Panc1 (cell line): ENCODE data around the gene INPP5D. TPM values are rescaled to one million over a fixed set of nuclear protein-coding genes. Genes with fewer than 3 reads are reported as not detected.

Source experiments
- ATAC-seq: fragments of 200-7000 bp; cut with Tn5 transposase; 2 replicates; pipeline ENCODE4 v1.9.1; 2020; ENCODE audit warnings: mild to moderate bottlenecking, moderate library complexity
- BruUV-seq: library from RNA; stranded (reverse); fragments of 400-500 nt; replicated peaks from 2 replicates; lab custom pipeline; 2021; lab: Mats Ljungman, UMichigan
- CTCF ChIA-PET: fragments of 300-600 bp; sonication (Branson Sonifier 250); formaldehyde crosslinking; loops from one replicate; lab custom pipeline; 2022; ENCODE audit warnings: antibody characterized with exemption; lab: Charles Lee
- POLR2A ChIA-PET: fragments of 300-600 bp; sonication (Branson Sonifier 250); formaldehyde crosslinking; loops from one replicate; lab custom pipeline; 2022; ENCODE audit warnings: antibody characterized with exemption; lab: Charles Lee
- DNase-seq: peaks from one replicate; pipeline ENCODE4 v3.0.0-alpha.2; 2010; ENCODE audit warnings: low read depth, low spot score
- H3K27ac ChIP-seq: 2 replicates; pipeline ENCODE4 v1.5.1; 2011; ENCODE audit warnings: mild to moderate bottlenecking, low read length, inconsistent platforms
- H3K27me3 ChIP-seq: fragments of 200-500 bp; sonication (Bioruptor generic); 2 replicates; pipeline ENCODE4 v1.6.0; 2014; ENCODE audit warnings: low read length, inconsistent platforms; ENCODE audit not compliant: control insufficient read depth, insufficient read depth
- H3K36me3 ChIP-seq: fragments of 200-500 bp; sonication (Bioruptor generic); 2 replicates; pipeline ENCODE4 v1.5.1; 2014; ENCODE audit warnings: inconsistent platforms, mild to moderate bottlenecking, low read length, moderate library complexity; ENCODE audit not compliant: control insufficient read depth, insufficient read depth
- H3K4me1 ChIP-seq: 2 replicates; pipeline ENCODE4 v1.5.1; 2011; ENCODE audit warnings: inconsistent platforms, mild to moderate bottlenecking, low read length, moderate library complexity; ENCODE audit not compliant: control insufficient read depth, insufficient read depth
- H3K4me3 ChIP-seq, 2 experiments: 2 replicates each; pipeline ENCODE4 v1.5.1; 2011 to 2012; ENCODE audit warnings: low read depth in 2 of 2, low read length in 2 of 2, mild to moderate bottlenecking in 2 of 2, inconsistent platforms in 1 of 2, moderate library complexity in 1 of 2
- H3K9me3 ChIP-seq: fragments of 200-500 bp; sonication (Bioruptor generic); 2 replicates; pipeline ENCODE4 v1.5.1; 2014; ENCODE audit warnings: low read depth, mild to moderate bottlenecking, inconsistent platforms, low read length, moderate library complexity; ENCODE audit not compliant: control insufficient read depth, insufficient read depth
- CTCF ChIP-seq: fragments of 450-650 bp; IDR thresholded peaks from 2 replicates; pipeline ENCODE4 v1.5.1; 2017; ENCODE audit warnings: mild to moderate bottlenecking
- POLR2AphosphoS5 ChIP-seq: IDR thresholded peaks from 2 replicates; pipeline ENCODE4 v1.6.1; 2012; ENCODE audit warnings: mild to moderate bottlenecking, low read depth, low read length, moderate library complexity
- REST ChIP-seq, 2 experiments: IDR thresholded peaks; 2 replicates each; pipeline ENCODE4 v1.6.1; 2011 to 2012; ENCODE audit warnings: low read depth in 2 of 2, control low read depth in 1 of 2, low read length in 1 of 2, mild to moderate bottlenecking in 1 of 2, moderate library complexity in 1 of 2; ENCODE audit not compliant: insufficient read depth in 1 of 2
- SIN3A ChIP-seq: IDR thresholded peaks from 2 replicates; pipeline ENCODE4 v1.6.1; 2012; ENCODE audit warnings: low read depth, mild to moderate bottlenecking, low read length, moderate library complexity, borderline replicate concordance; ENCODE audit not compliant: insufficient read depth
- TCF7L2 ChIP-seq: IDR thresholded peaks from 2 replicates; pipeline ENCODE4 v1.6.1; 2011; ENCODE audit warnings: mild to moderate bottlenecking, low read depth, low read length, inconsistent platforms
- in situ Hi-C: cut with HindIII; loops from 2 replicates; pipeline ENCODE4 v1.10.0; 2016; ENCODE audit warnings: low sequenced_read_pairs, low pct_unique_long_range_greater_than_20kb
- intact Hi-C: fragments of 100-400 bp; cut with micrococcal nuclease; formaldehyde crosslinking; loops from one replicate; pipeline ENCODE4 v1.10.0; 2022; ENCODE audit not compliant: unreplicated experiment
- total RNA-seq: library from RNA; stranded (reverse); gene quantifications from one replicate; pipeline ENCODE4 v1.2.1, GENCODE V29; 2021; ENCODE audit not compliant: unreplicated experiment

INPP5D gene
- total RNA-seq, 1 experiment from 2014 or later, result 0.39 TPM

GRCh38 chr2:233197022-233197421 is 136.9 kb downstream of the INPP5D start:
- no peak for TF ChIP-seq CTCF
- no peak for TF ChIP-seq POLR2AphosphoS5
- TF ChIP-seq SIN3A, result no peak
- no peak for TF ChIP-seq REST (IDR thresholded peaks at IDR 0.05; ENCODE audit: insufficient read depth in 1 of 2, low read depth in 2 of 2, low read length in 1 of 2)
- no peak for TF ChIP-seq TCF7L2
- ATAC-seq (0 out of 2 replicates have a peak, but pooled peaks have one; percentile 42), DNase-seq (no peak)
- intact Hi-C loops, result no loop called here
- POLR2A ChIA-PET, result no interaction called here
- H3K27ac ChIP-seq, result no peak overlapping the region
- no TSS peak for BruUV-seq
- CTCF ChIA-PET, result no interaction called here
- no peaks in the 10 kb centered on the region for H3K9me3 ChIP-seq
- no peaks in the 10 kb centered on the region for H3K36me3 ChIP-seq
- in situ Hi-C loops, result no loop called here
- no peaks in the 10 kb centered on the region for H3K4me1 ChIP-seq
- H3K27me3 ChIP-seq, result no peaks in the 10 kb centered on the region
- H3K4me3 ChIP-seq, result no peak overlapping the region

GRCh38 chr2:233198026-233198425 is 137.9 kb downstream of the INPP5D start:
- no peak overlapping the region for H3K27ac ChIP-seq
- BruUV-seq, result no TSS peak
- in situ Hi-C loops, result no loop called here
- H3K9me3 ChIP-seq, result no peaks in the 10 kb centered on the region
- no peaks in the 10 kb centered on the region for H3K36me3 ChIP-seq
- H3K4me3 ChIP-seq, result no peak overlapping the region
- DNase-seq (no peak), ATAC-seq (no peak)
- ChIA-PET CTCF (no interaction called here), POLR2A (no interaction called here)
- H3K27me3 ChIP-seq, result no peaks in the 10 kb centered on the region
- no peaks in the 10 kb centered on the region for H3K4me1 ChIP-seq
- TF ChIP-seq SIN3A, result no peak
- TF ChIP-seq TCF7L2, result no peak
- no peak for TF ChIP-seq POLR2AphosphoS5
- TF ChIP-seq REST (IDR thresholded peaks at IDR 0.05; ENCODE audit: insufficient read depth in 1 of 2, low read depth in 2 of 2, low read length in 1 of 2), result no peak
- TF ChIP-seq CTCF, result no peak
- intact Hi-C loops, result no loop called here
